ENCODE data around the gene FOXP1. TPM values are rescaled to one million over a fixed set of nuclear protein-coding genes. Genes with fewer than 3 reads are reported as not detected.
A peak's percentile ranks its signal among the peaks of the same experiment; 100 is the strongest.

FOXP1 gene
- total and polyA plus RNA-seq, 9 of the 15 experiments (the other 6 are each of a cell fraction or from before 2014, with no cell fraction given), result 7.7 to 34.5 (median 13.7) TPM

DNA sequence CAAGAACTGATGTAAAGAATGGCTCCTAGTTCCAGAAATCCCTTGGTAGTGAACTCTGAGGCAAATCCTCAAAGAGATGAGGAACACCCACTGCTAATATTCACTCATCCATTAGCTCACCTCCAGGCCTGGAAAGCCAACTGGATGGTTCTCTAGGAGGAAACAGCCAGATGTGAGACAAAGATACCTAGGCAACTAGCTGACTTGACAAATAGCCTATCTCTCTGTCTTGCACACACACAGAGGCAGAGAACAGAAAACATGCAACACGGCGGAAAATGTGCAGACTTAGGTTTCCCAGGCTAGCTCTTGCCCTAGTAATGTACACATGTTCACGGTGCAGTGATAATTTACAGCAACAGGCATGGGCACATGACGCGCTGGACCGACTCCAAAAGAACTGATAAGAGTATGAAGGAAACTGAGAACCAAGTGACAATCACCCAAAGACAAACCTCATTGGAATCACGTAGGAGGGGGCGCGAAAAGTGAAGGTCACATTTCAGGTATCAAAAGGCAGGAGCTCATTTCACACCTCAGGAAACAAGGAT is 318.1 kb downstream of the FOXP1 start (continued):
- TF ChIP-seq NR1H2 (CRISPR knock-in tag; IDR thresholded peaks at IDR 0.05), result no peak
- TF ChIP-seq ZC3H4 (CRISPR knock-in tag; IDR thresholded peaks at IDR 0.05; ENCODE audit: borderline replicate concordance), result no peak
- TF ChIP-seq MAFF (IDR thresholded peaks at IDR 0.05; ENCODE audit: low read length), result peak; percentile 55; the same call in 1 of the 2 replicates
- TF ChIP-seq FOXA1 (IDR thresholded peaks at IDR 0.05; ENCODE audit: borderline replicate concordance), result no peak
- no peak for TF ChIP-seq ZNF507 (tag; conservative IDR thresholded peaks at IDR 0.05)
- no peak for TF ChIP-seq ELF1 (tag; IDR thresholded peaks at IDR 0.05)
- peak; percentile 88 for TF ChIP-seq ZNF316 (IDR thresholded peaks at IDR 0.05)
- TF ChIP-seq BHLHE40 (IDR thresholded peaks at IDR 0.05; ENCODE audit: low read length), result peak; percentile 64; the same call in 1 of the 2 replicates
- no peak for TF ChIP-seq ZFP1 (CRISPR knock-in tag; IDR thresholded peaks at IDR 0.05)
- no peak for TF ChIP-seq NR2C2 (CRISPR knock-in tag; IDR thresholded peaks at IDR 0.05)
- TF ChIP-seq NR2C2 (tag; IDR thresholded peaks at IDR 0.05), result no peak
- 0 out of 2 replicates have a peak, but pooled peaks have one; percentile 39 for TF ChIP-seq ARID1B (IDR thresholded peaks at IDR 0.05)
- no peak for TF ChIP-seq IRF2 (CRISPR knock-in tag; IDR thresholded peaks at IDR 0.05)
- no peak for TF ChIP-seq MCM5 (IDR thresholded peaks at IDR 0.05; ENCODE audit: low read depth)
- no peak for TF ChIP-seq FOXP1 (CRISPR knock-in tag; IDR thresholded peaks at IDR 0.05)
- TF ChIP-seq NFIC (IDR thresholded peaks at IDR 0.05), result peak; percentile 70
- no peak for TF ChIP-seq HDAC8 (tag; IDR thresholded peaks at IDR 0.05)
- no peak for TF ChIP-seq ZFP30 (CRISPR knock-in tag; IDR thresholded peaks at IDR 0.05; ENCODE audit: borderline replicate concordance)
- TF ChIP-seq, protein P1, sequence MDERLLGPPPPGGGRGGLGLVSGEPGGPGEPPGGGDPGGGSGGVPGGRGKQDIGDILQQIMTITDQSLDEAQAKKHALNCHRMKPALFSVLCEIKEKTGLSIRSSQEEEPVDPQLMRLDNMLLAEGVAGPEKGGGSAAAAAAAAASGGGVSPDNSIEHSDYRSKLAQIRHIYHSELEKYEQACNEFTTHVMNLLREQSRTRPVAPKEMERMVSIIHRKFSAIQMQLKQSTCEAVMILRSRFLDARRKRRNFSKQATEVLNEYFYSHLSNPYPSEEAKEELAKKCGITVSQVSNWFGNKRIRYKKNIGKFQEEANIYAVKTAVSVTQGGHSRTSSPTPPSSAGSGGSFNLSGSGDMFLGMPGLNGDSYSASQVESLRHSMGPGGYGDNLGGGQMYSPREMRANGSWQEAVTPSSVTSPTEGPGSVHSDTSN (CRISPR knock-in tag; IDR thresholded peaks at IDR 0.05; ENCODE audit: low read depth), result no peak
- TF ChIP-seq, protein P1 (tag; conservative IDR thresholded peaks at IDR 0.05; ENCODE audit: low read depth), result 0 out of 2 replicates have a peak, but pooled peaks have one; percentile 42
- TF ChIP-seq MEIS2 (IDR thresholded peaks at IDR 0.05; ENCODE audit: partially characterized antibody), result peak; percentile 71
- TF ChIP-seq L3MBTL2 (IDR thresholded peaks at IDR 0.05), result 0 out of 2 replicates have a peak, but pooled peaks have one; percentile 25
- no peak for TF ChIP-seq HSF4 (CRISPR knock-in tag; IDR thresholded peaks at IDR 0.05; ENCODE audit: borderline replicate concordance)
